DMS53 (cell line): ENCODE results near the gene ZBTB7A.

Experiments used
- DNase-seq: peaks from one replicate; lab custom pipeline; 2025; lab: John Stamatoyannopoulos, UW

ZBTB7A gene

DNA sequence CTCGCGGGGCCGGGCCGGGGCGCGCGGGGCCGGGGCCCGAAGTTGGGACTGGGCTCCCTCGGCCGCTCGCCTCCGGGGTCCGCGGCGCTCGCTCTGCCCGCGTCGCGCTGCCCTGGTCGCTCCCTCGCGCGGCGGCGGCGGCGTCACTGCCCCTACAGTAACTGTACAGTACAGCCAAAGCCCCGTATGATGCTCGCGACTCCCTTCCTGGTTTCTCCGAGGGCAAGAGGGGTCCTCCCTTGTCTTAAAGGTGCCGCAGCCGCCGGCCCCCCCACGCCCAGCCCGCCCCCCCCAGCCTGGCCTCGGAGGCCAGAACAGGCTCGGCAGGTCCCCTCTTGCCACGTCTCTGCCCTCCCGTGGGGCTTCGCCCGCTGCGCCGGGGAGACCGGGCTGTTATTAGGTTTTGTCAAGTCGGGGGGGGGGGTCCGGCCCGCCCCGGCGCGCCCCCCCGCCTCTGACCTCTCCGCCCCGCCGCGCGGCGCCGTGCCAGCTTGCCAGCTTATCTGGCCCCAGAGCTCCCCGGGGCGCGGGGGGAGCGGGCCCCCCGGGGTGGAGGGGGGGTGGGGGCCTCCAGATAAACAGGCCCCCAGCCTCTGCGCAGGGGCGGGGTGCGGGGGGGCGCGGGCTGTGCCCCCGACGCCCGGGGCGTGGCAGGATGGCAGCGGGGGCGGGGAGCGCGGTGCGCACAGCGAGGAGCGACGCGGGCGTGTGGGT is at the start of gene ZBTB7A:
Gene ZBTB7A, minus strand, starts transcription at position 218 of the 714 bp plus-strand sequence. CDS start 11,667 bp downstream, outside the sequence.
- peak; percentile 80 for DNase-seq

DNA sequence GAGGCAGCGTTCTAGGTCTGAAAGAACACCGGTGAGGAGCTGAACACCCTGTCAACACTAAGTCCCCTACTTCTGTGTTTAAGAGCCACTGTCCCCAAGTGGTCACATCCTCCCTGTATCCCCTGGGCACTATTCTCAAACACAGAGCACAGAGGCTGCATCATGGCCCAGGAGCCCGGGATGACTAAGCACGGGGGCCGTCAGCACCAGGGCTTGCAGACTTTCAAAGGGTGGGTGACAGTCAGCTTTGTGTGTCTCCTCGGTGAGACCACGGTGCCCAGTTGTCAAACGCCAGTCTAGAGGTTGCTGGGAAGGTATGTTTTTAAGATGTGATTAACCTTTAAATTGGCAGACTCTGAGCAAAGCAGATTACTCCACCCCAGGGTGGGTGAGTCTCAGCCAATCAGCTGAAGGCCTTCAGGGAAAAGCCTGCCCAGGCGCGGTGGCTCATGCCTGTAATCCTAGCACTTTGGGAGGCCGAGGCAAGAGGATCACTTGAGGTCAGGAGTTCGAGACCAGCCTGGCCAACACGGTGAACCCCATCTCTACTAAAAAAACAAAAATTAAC is 49.2 kb upstream of the ZBTB7A start:
- no peak for DNase-seq

DNA sequence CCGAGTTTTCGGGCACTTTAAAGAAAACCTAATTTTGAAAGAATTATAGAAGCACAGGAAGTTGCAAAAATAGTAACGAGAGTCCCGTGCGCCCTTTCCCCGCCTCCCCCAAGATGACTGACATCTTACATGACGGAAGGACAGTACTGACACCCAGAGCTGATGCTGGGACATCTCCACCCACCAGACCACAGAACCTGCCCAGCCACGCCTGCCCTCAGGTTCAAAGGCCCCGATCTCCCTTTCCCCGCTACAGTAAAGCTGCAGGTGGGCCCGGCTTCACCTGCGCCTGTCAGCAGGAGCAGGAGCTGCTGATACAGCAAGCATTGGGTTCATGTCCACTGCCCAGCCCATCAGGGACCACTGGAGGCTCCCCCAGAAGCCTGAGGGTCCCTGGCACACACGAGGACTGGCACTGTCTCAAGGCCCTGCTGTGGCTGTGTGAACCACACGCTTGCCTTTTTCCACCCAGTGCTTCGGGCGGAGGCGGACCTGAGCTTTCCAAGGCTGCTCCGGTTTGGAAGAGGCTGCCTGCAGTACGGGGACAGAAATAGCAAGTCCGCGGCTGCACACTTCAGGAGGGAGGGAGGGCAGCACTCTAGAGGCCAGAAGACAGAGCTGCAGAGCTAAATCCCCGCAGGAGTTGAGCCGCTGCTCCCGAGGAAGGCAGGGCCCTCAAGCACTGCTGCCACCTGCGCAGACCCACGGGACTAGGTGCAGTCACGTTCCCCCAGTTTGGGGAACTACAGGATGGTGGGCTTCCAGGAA is 48.5 kb upstream of the ZBTB7A start:
- no peak for DNase-seq

DNA sequence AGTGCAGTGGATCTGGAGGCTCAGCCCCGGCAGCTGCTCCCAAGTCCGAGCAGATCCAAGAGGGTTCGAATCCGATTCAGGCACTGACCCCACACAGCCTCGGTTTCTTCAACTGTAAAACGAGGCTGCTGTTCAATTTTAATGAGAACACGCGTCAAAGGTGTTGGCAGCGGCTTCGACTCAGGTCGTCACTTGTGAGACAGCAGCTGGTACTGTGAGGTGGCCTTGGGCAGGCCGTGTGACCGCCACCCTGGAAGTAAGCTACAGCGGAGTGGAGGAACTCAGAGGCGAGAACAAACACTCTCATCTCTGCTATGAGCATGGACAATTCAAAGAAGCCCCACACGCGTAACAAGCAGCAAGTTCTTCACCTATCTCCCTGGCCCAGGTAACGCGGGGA is 47.5 kb upstream of the ZBTB7A start:
- no peak for DNase-seq

DNA sequence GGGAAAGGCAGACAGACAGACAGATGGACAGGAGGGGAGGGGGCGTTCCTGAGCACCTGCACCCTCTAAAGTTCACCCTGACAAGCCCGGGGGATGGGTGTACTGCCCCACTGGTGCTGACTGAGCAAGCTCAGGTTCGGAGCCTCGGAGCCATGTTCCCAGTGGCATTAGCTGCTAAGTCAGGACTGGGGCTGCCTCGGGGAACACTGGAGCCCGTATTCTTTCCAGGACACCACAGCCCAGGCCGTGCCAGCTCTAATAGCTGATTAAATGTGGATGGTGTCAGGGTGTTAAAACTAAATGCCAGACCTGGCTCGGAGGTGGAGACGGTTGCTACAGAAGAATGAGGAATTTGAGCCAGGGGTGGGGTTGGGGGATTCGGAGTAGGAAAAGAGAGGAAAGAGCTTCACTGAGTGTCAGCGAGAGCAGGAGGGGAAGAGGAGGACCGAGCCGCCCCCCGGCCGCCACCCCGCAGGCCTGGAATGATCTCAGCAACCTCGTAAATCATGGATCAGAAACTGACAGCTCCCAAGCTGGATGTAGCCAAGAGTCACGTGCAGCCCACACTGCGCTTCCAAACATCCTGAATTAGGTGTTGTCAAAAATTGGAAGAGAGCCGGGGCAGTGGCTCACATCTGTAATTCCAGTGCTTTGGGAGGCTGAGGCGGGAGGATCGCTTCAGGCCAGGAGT is 46.8 kb upstream of the ZBTB7A start:
- no peak for DNase-seq

DNA sequence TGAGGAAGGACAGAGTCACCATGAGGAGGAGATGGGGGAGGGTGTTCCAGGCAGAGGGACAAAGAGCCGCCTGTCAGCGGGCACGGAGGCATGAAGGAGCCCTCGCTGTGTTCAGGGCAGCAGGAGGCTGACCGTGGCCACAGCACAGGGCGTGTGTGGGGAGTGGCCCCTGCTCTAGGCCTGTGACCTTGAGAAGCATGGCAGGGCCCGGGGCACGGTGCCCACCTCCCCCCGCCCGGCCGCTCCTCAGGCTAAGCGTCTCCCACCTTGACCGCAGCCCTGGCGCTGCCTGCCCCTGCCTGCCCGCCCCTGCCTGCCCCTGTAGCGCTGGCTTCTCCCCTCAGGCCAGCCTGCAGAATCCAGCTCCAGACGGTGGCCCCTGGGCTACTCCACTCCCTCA is 45.7 kb upstream of the ZBTB7A start:
- DNase-seq, result no peak

DNA sequence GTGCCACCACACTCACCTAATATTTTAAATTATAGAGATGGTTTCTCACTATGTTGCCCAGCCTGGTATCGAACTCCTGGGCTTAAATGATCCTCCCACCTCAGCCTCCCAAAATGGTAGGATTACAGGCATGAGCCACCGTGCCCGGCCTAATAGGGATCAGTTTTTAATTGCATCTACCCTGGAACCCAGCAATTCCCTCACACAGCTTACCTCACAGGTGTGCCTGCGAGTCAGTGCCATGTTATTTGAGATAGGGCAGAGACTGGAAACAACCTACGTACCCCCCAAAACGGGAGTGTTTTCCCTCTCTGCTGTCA is 42.9 kb upstream of the ZBTB7A start:
- DNase-seq, result no peak

DNA sequence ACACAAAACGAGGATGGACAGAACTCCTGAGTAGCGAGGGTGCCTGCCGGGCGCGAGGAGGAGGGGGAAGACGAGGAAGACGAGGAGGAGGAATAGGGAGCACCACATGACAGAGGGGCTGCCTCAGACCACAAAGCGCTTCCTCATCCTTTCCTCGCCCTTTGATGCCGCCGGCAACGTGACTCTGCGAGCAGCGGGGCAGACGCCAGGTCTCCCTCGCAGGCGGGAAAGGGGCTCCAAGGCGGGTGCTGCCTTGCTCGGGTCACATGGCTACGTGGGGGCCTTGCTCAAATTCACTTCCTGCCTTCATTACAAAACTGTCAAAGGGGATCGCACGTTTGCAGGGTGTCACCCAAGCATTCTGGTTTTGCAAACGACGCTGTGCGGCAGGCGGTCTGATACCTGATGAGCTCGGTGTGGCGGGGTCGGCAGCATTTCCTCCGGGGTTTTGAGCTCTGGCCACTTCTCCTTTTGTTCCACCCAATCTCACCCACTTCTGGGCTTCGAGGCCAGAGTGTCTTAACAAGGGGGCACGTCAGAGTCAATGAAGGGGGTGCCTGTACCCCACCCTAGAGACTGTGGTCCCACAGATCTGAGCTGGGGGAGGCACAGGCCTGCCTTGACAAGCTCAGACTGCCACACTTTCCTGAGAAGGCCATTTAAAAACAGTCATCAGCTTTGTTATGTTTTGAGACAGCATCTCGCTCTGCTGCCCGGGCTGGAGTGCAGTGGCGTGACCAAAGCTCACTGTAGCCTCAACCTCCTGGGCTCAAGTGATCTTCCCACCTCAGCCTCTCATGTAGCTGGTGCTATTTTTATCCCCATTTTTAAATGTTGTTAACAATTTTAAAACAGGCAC is 42.3 kb upstream of the ZBTB7A start:
- no peak for DNase-seq

DNA sequence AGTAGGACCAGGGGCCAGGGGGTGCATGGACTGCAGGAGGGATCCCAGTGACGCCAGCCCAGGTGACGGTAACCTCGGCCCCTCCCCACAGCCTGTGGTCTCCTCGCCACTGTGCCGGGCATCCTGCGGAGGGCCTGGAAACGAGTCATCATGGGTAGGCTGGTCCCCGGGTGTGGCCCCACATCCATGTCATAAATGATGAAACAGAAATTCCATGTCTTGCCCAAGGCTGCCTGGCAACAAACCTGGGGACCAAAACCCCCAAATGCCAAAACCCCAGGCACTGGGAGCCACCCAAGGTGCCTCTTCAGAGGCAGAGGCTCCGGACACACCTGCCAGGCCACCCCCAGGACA is 36.4 kb upstream of the ZBTB7A start:
- DNase-seq, result no peak

DNA sequence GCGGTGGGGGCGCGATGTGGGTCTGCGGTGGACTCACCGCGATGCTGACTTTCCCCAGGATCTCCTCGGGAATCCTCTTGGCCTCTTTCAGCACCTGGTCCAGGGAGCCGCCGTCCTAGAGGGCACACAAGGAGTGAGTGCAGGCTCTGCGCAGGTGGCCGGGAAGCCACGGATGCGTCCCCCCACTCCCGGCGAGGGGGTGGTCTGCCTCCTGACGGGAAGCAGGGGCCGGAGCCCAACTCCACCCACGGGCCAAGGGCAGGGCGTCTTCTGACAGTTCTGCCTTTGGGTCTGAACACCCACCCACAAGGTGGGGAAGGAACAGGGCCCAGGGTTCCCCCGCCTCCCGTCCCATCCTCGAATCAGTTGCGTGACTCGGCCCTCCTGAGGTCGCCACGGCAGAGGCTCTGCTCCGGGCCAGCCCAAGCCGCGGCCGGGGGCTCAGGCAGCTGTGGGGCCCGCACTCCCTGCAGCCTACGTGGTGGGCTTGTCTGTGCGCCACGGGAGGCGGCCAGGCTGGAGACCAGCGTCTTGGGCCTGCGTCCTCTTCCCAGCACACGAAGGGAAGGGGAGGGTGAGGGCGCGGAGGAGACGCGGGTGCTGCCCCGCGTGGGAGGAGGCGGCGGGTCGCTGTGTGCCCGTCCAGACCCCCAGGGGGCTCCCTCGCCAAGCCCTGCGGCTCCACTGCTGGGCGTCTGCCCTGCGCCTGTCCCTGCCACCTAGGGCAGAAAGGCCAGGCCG is 35.8 kb upstream of the ZBTB7A start:
- DNase-seq, result no peak

DNA sequence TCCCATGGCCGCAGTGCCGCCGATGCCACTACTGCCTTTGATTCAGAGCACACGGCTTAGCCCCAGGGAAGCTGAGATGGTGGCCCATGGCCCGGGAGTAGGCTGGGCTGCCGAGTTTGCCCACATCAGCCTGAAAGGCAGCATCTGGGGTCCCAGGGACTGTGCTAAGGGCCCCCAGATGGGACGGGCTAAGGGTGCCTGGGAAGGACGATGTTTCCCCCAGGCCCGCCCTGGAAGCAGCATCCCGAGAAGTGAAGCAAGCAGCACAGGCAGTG is 34.7 kb upstream of the ZBTB7A start:
- no peak for DNase-seq

DNA sequence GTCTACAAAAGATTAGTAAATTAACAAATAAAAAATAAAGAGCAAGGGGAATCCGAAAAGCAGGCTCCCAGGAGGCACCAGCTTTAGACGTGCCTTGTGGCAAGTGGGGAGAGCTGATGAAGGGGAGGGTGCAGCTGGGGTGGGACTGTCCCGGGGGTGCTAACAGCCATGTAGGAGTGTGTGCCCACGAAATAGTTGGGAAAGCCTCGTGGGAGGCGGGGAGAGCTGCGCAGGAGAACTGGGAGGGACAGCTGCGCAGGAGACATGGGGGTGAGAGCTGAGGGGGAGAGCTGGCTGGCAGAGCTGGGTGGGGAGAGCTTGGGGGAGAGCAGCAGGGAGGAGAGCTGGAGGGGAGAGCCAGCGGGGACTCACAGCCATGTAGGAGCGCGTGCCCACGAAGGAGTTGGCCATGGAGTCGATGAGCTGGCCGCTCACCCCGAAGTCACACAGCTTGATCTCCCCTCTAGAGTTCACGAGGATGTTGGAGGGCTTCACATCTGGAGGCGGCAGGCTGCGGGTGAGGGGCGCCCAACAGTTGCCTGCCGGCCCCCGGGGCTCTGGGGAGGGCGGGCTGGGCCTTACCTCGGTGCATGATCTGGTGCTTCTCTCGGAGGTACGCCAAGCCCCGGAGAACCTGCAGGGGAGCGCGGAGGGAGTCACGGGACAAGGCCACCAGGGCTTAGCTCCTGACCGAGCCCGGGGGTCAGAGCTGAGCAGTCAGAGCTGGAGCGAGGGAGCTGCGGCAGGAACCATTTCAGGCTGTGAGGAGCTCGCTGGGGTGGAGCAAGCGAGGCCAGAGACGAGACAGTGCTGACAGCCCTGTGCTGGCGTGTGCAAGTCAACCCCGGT is 34.2 kb upstream of the ZBTB7A start:
- no peak for DNase-seq

DNA sequence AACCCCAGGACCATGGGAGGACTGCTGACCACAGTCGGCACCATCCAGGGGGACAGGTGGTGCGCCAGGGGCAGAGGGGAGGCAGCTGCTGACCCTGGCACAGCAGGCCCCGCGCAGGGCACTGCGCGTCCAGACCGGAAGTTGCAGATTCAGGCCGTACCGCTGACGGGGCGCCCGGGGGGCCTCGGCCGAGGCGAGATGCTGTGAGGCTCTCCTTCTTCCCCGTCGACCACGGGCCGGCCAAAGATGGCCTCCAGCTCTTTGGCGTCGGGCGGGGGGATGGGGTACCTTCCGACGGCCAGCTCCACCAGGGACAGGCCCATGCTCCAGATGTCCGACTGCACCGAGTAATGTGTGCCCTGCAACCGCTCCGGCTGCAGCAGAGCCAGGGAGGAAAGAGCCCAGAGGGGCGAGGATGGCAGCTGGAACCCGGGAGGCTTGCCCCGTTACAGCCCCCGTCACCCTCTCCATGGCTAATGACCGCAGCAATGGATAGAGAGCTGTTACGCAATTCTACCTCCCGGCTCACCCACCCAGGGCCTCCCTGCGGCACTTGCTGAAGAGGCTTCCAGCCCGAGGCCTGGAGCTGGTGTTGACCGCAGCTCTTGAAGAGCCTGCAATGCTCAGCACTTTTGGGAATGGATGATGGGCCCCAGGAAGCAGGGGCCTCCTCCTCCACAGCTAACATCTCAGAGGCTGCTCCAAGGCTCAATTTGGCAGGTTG is 32.5 kb upstream of the ZBTB7A start:
- no peak for DNase-seq

DNA sequence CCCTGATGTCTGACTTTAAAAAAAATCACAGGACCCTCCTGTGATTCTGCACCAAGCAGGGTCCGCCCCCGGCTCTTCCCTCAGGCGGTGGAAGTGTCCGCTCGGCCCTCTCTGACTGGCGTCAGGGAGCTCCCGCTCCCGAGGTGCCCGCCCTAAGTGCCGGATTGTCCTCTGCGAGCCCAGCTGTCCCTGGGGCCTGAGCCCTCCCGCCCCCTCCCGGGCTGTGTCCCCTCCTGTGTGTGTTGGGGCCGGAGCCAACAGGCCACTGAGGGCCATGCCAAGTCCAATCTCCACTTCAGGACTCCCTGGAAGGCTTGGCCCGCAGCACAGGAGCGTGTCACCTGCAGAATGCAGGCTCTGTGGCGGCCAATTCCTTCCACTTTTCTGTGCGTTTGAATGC is 31.8 kb upstream of the ZBTB7A start:
- no peak for DNase-seq

DNA sequence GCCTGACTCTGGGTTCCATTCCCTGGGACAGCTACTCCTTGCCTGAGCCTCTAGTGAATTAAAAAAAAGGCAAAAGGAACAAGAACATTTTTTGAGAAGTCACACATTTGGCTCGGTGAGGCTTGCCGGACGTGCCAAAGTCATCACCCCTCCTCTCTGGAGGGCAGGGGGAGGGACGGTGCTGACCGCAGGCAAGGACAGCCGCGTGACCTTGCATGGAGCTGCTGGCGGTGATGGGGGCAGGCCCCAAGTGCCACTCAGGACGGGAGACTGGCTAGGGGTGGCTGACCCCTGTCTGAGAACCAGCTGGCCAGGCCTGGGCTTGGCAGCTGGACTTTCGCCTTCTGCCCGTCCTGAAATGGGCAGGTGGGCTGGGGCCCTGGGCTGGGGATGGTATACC is 30.8 kb upstream of the ZBTB7A start:
- DNase-seq, result no peak

DNA sequence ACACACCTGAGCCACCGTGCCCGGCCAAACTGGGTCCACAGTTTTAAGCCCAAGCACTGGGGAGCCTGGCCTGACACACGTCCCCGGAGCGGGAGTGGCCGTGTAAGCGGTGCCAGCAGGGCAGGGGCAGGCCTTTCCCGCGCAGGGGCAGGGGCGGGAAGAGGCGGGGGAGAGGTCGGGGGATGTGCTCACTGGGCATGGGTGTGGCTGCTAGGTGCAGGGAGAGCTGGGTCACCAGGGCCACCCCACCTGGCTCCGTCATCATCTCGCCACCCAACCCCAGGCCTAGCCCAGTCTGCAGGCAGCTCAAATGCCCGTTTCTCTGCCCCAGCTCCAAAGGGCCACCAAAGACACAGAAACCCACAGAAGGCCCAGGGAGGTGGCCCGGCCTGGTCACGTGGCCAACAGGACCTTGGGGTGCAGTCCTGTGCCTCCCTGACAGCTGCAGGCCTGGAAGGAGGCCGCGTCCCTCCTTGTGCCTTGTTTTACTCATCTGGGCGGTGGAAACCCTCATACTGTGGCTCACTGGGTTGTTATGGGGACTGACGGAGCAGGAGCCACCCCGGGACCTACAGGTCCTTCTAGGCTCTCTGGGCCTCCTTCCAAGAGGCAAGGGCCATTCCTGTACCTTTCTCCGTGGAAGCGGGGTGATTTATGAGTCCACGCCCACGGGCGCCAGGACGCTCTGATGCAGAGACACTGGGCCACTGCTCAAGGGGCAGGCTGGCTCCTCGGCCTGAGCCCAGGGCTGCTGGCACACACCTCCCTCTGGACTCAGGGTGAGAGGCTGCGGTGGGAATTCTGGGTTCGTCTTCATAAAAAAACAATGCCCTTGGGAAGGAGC is 29.6 kb upstream of the ZBTB7A start:
- DNase-seq, result no peak

DNA sequence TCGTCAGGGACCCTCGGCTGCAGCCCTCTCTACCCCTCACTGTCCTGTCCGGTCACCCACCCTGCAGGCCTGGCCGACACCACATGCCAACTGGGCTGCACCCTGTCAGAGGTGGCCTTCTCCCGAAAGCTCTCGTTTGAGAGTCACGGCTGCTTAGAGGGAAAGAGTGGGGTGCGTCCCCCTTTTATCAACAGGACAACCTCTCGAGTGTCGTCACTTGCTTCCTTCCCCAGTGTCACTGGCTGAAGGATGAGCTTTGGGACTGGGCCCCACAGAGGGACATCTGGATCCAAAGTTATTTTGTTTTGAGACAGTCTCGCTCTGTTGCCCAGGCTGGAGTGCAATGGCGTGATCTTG is 28.8 kb upstream of the ZBTB7A start:
- no peak for DNase-seq

DNA sequence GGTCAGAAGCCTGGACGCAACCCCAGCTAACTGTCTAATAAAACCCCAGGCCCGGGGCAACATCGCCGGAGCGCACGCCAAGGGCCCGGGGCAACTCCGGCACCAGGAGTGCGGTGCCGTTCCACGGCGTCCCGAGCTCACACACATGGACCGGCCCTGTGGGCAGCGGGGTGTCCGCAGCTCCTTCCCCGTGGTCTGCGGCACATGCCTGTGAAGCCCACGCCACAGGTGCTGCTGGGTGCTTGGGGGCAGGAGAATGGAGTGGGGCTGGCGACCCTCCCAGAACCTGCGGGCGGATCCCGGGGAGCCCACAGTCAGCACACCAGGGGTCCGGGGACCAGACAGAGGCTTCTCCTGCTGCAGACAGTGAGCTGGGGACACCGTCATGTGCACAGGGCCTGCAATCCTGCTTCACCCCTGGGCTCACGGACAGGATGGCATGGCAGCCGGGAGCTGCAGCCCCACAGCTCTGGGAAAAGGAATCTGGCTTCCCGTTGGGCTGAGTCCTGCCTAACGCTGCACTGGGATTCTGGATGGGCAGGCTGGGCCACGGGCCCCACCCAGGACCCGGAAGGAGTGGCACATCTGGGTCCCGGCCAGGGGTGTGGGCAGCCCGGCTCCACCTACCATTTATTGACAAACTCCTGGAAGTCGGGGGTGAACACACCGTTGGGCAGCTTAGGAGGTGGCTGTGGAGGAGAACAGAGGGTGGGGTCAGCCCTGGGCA is 28.2 kb upstream of the ZBTB7A start:
- DNase-seq, result no peak
